Prostate gland (tissue), 2 donors: ENCODE results near the gene ATP1B3.

ENCODE experiments used
- CTCF ChIP-seq, 4 experiments: fragments of 200-600 bp in 2 of 4; fragments of 450-650 bp in 2 of 4; sonication (generic) in 2 of 4; IDR thresholded peaks; 1 replicate in 3 of 4; 2 replicates in 1 of 4; pipeline ENCODE4 v1.5.1; 2016 to 2019; ENCODE audit warnings: antibody characterized with exemption in 4 of 4, mild to moderate bottlenecking in 2 of 4, moderate library complexity in 2 of 4
- POLR2A ChIP-seq: fragments of 450-650 bp; IDR thresholded peaks from one replicate; pipeline ENCODE4 v1.6.1; 2016; ENCODE audit warnings: antibody characterized with exemption, mild to moderate bottlenecking

GRCh38 chr3:141905129-141905528 is 28.7 kb downstream of the ATP1B3 start:
- no peak for TF ChIP-seq CTCF (IDR thresholded peaks at IDR 0.05)
- TF ChIP-seq POLR2A = no peak
